GM19099 (cell line): Measurements from ENCODE around the gene DST.

Experiments
- POLR2A ChIP-seq: IDR thresholded peaks from 3 replicates; pipeline ENCODE4 v1.6.1; 2011; ENCODE audit warnings: low read depth; ENCODE audit not compliant: insufficient read length; ENCODE audit errors: extremely low read depth

Gene DST

GRCh38 chr6:56408976-56409375 lies 233.7 kb downstream of the DST start:
- no peak for TF ChIP-seq POLR2A
